Nucleus accumbens (tissue), 56 donors: ENCODE results near the gene WNT1.

Experiments
- DNase-seq, 56 donors: peaks; one replicate each; lab custom pipeline; 2025; lab: John Stamatoyannopoulos, UW

The WNT1 gene

DNA sequence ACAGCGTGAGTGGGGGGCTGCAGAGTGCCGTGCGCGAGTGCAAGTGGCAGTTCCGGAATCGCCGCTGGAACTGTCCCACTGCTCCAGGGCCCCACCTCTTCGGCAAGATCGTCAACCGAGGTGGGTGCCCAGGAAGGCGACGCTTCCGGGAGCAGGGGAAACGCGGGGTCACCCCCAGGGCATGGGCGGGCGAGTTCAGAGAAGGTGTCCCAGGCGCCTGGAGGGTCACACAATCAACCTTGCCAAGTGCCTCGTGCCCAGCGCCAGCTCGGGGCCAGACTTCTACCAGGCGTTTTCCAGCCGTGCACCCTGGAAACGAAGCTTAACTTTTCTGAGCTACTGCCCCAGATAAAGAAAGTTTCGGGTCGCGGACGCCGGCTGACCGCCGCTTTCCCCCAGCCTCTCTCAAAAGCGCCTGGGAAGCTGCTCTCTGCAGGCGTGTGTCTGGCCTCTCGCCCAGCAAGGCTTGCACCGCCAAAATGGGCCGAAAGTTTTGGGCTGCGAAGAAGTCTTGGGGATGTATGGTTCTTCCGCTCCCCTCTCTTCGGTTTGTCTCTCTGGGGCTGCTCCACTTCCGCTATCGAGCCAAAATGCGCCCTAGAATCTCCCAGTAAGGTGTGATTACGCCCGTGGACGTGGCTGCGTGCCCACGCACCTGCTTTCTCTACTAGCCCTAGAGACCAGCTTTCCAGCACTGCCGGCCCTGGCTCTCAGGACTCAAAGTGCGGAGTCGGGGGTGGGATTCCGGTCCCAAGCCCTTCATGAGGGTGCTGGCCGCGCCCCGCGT, 1.7 kb downstream of the WNT1 start:
- no peak for DNase-seq

GRCh38 chr12:48980389-48980952, 2.3 kb downstream of the WNT1 start:
- DNase-seq, result no peak

GRCh38 chr12:48980953-48981756, 3.0 kb downstream of the WNT1 start:
- peak in 24 of 56 donors; percentile 5 to 82 (median 46) for DNase-seq

- DNase-seq, result no peak
These were observed 3.6 kb downstream of the WNT1 start for GRCh38 chr12:48981757-48982157.

DNA sequence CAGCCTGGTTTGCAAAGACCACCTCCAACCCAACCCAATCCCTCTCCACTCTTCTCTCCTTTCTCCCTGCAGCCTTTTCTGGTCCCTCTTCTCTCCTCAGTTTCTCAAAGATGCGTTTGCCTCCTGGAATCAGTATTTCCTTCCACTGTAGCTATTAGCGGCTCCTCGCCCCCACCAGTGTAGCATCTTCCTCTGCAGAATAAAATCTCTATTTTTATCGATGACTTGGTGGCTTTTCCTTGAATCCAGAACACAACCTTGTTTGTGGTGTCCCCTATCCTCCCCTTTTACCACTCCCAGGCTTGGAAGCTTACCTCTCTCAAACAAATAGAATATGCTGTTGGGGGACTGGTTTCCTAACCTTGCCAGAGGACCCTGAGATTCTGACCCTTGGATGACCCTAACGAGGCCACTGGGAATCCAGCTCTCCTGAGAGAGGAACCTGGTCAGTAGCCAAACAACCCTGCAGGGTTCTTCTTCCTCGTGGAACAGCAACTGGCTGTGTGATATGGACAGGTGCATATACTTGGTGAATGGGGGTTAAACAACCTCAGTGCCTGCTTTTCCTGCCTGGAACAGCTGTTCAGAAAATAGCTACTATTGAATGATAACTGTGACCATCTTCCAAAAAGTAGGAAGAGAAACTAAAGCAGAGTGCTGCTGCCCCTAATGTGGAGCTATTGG, 4.4 kb downstream of the WNT1 start:
- DNase-seq, result no peak

GRCh38 chr12:48985475-48985897, 7.4 kb downstream of the WNT1 start:
- DNase-seq, result peak in 6 of 56 donors; percentile 18 to 36 (median 20)

DNA sequence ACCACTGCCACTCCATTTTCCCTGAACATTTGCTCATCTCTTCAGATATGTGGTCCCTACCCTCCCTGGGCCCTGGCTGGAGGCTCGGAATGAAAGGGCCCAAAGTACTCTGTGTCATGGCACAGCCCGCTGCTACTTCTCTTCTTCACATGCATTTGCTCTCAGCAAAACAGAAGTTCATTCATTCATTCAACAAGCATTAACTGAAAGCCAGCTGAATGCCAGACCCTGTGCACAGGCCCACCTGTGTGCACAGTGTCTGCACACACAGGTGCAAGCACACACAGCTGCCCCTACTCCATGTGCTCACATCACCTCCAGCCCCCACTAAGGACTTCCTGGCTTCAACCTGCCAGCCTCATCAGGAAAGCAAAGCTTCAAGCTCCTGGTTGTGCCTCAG, 7.8 kb downstream of the WNT1 start:
- DNase-seq, result no peak

DNA sequence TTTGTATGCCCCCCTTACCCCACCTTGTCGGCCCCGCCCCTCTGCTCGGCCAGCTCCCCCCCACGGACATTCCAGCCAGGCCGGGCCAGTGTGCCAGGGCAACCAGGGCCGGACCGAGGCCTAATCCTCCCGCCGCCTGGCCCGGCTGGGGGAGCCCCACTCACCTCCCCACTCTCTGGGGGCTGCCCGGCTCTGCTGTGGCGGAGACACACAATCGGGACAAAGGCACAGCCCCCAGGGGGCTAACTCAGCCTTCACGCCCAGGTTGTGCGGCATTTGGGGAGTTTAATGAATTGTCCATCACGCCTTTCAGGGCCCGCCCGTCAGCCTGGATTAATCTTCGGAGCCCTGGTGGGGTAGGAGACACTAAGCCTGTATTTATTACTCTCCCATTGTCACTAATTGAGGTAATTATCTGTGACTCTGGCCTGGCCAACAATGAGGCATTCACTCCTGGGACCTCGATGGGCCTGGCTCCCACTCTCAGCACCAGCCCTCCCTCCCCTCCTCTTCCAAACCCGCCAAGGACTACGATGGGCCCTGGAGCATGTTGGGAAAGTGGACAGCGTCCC, 8.7 kb downstream of the WNT1 start:
- no peak for DNase-seq

DNA sequence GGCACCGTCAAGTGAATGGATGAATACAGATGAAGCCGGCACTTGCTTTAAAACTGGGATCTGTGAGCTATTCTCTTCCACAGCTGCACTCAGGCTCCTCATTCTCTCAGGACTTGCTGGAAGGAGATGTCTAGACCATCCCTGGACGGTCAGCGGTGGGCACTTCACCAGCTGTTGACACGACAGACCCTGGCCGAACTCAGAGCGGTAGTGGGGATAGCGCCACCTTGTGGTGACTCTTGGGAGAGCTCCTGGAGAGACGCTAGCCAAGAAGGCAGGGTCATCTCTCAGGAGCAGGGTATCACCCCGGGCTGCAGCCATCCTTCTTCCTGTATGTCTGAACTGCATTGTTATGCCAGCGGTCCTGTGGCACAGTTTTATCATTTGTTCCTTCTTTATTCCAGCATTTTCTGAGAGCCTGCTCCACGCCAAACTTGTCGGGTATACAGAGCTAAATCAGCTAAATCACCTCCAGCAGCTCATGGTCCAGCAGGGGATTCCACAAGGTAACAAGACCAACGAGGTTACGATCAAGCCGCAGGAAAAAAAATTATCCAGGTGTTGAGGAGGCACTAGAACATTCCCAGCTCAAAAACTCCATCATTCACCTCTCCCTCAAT, 10.0 kb downstream of the WNT1 start:
- DNase-seq, result peak in 33 of 56 donors; percentile 11 to 78 (median 34)

DNA sequence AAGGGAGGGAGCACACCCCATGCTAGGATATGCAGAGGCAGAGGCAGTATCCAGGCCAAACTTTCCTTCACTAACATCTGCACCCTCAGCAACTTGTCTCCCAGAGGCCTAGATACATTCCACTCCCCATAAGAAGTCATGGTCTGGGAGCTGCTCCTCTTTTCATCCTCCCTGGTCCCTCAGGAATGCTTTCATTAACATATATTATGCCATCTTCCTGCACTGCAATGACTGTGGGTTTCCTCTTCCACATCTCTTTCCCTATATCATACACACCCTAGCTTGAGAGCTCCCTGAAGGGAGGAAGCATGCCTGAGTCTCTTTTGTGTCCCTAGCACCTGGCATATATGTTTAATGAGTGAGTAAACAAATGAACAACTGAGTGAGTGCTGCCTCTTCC, 12.4 kb downstream of the WNT1 start:
- no peak for DNase-seq

DNA sequence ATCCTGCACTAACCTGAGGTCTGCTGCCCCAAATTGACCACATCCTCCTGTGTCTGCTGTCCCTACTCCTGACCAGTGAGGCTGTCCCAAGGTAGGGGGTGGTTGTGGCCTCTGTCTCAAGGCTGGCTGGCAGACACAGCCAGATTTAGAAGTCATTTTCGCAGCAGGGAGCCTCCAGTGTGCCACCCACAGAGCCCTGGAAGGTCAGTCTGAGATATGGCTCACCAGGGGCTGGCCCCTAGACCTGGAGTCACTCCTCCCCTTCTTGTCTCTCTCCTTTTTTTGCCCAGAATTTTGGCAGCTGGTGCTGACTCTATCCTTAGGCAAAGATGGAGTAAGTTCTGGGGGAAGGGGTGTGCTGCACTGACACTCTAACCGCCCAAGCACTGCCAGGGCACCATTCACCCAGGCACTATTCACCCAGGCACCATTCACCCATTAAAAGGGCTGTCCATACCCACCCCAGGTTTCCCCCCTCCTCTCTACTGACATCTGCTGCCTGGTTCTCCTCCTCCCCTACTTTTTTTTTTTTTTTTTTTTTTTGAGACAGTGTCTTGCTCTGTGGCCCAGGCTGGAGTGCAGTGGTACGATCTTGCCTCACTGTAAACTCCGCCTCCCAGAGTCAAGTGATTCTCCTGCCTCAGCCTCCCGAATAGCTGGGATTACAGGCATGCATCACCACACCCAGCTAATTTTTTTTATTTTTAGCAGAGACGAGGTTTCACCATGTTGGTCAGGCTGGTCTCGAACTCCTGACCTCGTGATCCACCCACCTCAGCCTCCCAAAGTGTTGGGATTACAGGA, 13.3 kb downstream of the WNT1 start:
- no peak for DNase-seq

DNA sequence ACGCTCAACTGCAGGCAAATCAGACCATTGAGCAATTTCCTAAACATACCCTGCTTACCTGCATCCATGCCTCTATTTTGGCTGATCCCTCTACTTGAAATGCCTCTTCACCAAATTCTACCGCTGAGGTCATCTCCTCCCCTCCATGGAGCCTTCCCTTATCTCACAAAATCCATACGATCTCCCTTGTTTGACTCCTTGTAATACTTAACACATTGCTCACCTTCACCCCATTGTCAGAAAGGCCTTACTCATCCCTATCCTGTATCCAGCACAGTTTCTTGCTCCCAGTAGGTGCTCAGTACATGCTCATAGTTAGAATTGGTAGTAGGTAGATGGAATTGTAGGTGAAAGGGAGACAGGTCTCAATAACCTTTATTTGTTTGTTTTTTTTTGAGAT, 15.7 kb downstream of the WNT1 start:
- no peak for DNase-seq

GRCh38 chr12:48994224-48995085, 16.3 kb downstream of the WNT1 start:
- no peak for DNase-seq

- peak in 50 of 56 donors; percentile 22 to 87 (median 62) for DNase-seq
These were observed 17.2 kb downstream of the WNT1 start for GRCh38 chr12:48995086-48995879.

DNA sequence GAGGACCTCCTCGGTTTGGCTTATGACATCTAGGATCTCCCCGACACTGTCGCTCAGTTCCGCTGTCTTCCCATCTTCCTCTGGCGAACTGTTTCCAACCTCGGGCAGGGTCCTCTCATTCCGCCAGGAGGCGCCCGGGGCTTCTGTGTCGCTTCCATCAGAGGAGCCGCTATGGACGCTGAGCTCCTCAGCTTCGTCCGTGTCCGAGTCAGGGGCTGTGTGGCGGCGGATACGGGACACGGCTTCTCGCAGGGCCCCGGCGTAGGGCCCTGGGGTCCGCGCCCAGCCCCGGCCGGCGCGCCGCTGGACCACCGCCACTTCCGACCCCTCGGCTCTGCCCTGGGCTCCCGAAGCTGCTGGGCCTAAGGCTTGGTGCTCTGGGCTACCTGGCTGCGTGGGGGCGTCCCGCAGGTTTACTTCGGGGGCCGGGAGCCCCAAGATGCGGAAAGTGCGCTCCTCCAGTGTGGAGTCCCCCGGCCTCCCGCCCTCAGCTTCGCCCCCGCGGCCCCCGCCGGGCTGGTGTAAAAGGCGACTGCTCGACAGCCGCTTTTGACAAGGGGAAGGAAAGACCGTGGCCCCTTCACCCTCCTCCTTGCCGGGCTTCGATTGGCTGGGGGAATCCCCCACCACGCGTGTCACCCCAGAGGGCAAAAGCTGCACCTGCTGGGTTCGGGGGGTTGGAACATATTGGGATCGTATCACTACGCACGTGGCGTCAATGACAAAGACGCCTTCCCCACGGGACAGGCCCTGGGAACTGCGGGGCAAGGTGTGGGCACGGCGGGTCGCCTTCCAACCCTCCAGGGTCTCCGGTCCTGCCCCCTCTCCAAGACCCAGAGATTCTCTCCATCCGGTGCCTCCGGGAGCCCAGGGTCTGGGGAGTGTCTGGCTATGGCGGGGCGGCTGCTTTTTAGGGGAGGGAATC, 18.9 kb downstream of the WNT1 start:
- peak in 43 of 56 donors; percentile 10 to 83 (median 56) for DNase-seq
